Astrocyte of the spinal cord (primary cell): ENCODE data around the gene MAGI2.

Source experiments
- DNase-seq: peaks from one replicate; pipeline ENCODE4 v3.0.0; 2011; ENCODE audit warnings: low read depth, low spot score
- H3K4me3 ChIP-seq: 2 replicates; pipeline ENCODE4 v1.5.1; 2011; ENCODE audit warnings: low read depth, mild to moderate bottlenecking, low read length, moderate library complexity
- in situ Hi-C: cut with HindIII; loops from 2 replicates; pipeline ENCODE4 v1.10.0; 2017; ENCODE audit warnings: low sequenced_read_pairs
- TF ChIP-seq, protein P1 (sequence below): IDR thresholded peaks from 2 replicates; pipeline ENCODE4 v1.5.1; 2012; ENCODE audit warnings: low read depth, mild to moderate bottlenecking, low read length, inconsistent platforms

MAGI2 gene

GRCh38 chr7:79290398-79290797 lies 163.1 kb downstream of the MAGI2 start:
- DNase-seq, result no peak
- in situ Hi-C loops, result no loop called here
- TF ChIP-seq, protein P1, sequence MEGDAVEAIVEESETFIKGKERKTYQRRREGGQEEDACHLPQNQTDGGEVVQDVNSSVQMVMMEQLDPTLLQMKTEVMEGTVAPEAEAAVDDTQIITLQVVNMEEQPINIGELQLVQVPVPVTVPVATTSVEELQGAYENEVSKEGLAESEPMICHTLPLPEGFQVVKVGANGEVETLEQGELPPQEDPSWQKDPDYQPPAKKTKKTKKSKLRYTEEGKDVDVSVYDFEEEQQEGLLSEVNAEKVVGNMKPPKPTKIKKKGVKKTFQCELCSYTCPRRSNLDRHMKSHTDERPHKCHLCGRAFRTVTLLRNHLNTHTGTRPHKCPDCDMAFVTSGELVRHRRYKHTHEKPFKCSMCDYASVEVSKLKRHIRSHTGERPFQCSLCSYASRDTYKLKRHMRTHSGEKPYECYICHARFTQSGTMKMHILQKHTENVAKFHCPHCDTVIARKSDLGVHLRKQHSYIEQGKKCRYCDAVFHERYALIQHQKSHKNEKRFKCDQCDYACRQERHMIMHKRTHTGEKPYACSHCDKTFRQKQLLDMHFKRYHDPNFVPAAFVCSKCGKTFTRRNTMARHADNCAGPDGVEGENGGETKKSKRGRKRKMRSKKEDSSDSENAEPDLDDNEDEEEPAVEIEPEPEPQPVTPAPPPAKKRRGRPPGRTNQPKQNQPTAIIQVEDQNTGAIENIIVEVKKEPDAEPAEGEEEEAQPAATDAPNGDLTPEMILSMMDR, result no peak
- H3K4me3 ChIP-seq, result no peak overlapping the region

DNA sequence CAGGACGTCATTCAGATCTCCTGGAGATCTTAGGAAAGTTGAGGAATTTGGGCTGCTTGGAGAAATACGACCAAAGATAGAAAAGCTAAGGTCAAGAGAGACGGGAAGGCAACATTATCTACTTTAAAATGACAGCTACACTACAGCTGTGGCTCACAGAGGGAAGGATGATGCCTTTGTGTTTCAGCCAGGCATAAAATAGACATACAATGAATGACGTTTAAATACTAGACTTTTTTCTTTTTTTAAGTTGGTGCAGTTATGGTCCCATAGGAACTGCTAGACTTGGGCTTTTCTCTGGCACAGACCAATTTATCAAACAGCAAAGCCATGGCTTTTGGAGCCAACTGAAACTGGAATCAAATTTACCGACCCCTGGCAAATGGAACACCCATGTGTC lies 164.8 kb downstream of the MAGI2 start:
- no peak for DNase-seq
- TF ChIP-seq, protein P1, result no peak
- no peak overlapping the region for H3K4me3 ChIP-seq
- in situ Hi-C loops, result no loop called here

DNA sequence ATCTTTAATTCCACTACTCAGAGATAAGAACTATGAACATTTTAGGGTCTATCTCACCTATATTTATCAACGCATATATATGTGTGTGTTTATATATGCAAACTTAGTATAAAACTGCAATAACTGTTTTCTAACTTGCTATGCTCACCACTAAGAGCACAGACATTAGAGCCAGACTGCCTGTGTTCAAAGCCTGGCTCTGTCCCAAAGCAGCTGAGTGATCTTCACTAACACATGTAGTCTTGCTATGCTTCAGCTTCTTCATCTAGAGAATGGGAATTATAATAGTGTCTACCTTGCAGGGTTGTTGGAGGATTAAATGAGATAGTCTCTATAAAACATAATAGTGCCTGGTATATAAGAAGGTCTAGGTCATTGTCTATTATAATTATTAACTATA lies 165.5 kb downstream of the MAGI2 start:
- in situ Hi-C loops, result no loop called here
- TF ChIP-seq, protein P1, result no peak
- no peak overlapping the region for H3K4me3 ChIP-seq
- no peak for DNase-seq

- in situ Hi-C loops, result no loop called here
- TF ChIP-seq, protein P1, result no peak
- H3K4me3 ChIP-seq, result no peak overlapping the region
- no peak for DNase-seq
Observed at GRCh38 chr7:79286181-79286580, 167.3 kb downstream of the MAGI2 start.

DNA sequence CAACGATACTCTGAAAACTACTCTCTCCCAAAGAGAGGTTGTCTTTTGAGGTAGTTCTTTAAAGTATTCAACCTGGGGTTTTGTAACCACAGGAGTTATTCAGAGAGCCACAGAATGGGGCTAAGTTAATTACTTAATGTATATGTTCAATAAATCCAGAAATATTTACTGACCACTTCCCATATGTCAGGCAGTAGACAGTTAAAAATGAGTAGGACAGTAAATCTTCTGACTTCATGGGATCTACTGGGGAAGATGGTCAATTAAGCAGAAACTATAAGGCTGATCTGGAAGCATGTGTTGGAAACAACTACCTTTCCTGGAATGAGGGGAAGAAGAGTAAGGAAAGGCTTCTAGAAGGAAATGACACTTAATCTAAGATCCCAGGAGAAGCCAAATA lies 167.7 kb downstream of the MAGI2 start:
- in situ Hi-C loops, result no loop called here
- TF ChIP-seq, protein P1, result no peak
- H3K4me3 ChIP-seq, result no peak overlapping the region
- DNase-seq, result no peak

DNA sequence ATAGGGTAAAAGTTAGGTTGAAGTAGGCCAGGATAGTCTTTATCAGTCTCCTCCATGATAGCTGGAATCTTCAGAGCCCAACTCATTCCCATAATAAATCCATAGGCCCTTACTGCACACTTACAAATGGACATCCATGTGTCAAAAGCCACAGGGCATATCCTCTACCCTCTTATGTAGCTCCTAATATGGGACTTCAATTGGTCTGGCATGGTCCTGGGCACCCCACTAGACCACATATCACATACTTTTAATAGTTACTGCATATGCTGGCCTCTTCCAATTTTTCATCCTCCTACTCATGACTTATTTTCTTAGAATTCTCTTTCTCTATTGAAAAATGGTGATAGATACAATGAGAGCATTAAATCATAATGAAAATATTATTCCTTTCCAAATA lies 169.3 kb downstream of the MAGI2 start:
- no peak for DNase-seq
- H3K4me3 ChIP-seq, result no peak overlapping the region
- TF ChIP-seq, protein P1, result no peak
- in situ Hi-C loops, result no loop called here
